Loucy (cell line): ENCODE results near the gene MRGPRE.

ENCODE experiments used
- H2AFZ ChIP-seq: fragments of 200-600 bp; sonication (generic); 2 replicates; pipeline ENCODE4 v1.6.0; 2016; ENCODE audit warnings: antibody characterized with exemption, mild to moderate bottlenecking, low read length, moderate library complexity
- H3F3A ChIP-seq: fragments of 200-600 bp; 2 replicates; pipeline ENCODE4 v1.6.0; 2016; ENCODE audit warnings: antibody characterized with exemption, low read depth, mild to moderate bottlenecking
- H3K27me3 ChIP-seq: fragments of 200-600 bp; sonication (generic); 2 replicates; pipeline ENCODE4 v1.6.1; 2014; ENCODE audit warnings: low read length, mild to moderate bottlenecking; ENCODE audit not compliant: insufficient read depth, poor library complexity, severe bottlenecking
- H3K36me3 ChIP-seq: fragments of 200-600 bp; sonication (generic); 2 replicates; pipeline ENCODE4 v1.6.1; 2016; ENCODE audit warnings: low read length; ENCODE audit not compliant: insufficient read depth
- H3K4me1 ChIP-seq: fragments of 200-600 bp; sonication (generic); 2 replicates; pipeline ENCODE4 v1.5.1; 2014; ENCODE audit warnings: low read length, mild to moderate bottlenecking; ENCODE audit not compliant: insufficient read depth, poor library complexity, severe bottlenecking
- H3K4me2 ChIP-seq: fragments of 200-600 bp; sonication (generic); 2 replicates; pipeline ENCODE4 v1.6.0; 2014; ENCODE audit warnings: antibody characterized with exemption, low read length, low read depth, mild to moderate bottlenecking; ENCODE audit not compliant: poor library complexity, severe bottlenecking
- H3K4me3 ChIP-seq: fragments of 200-600 bp; sonication (generic); 2 replicates; pipeline ENCODE4 v1.5.1; 2014; ENCODE audit warnings: low read length, mild to moderate bottlenecking, mixed read lengths; ENCODE audit not compliant: poor library complexity, severe bottlenecking
- H3K79me2 ChIP-seq: fragments of 200-600 bp; sonication (generic); 2 replicates; pipeline ENCODE4 v1.6.1; 2014; ENCODE audit warnings: low read length; ENCODE audit not compliant: insufficient read depth
- H3K9ac ChIP-seq: fragments of 200-600 bp; sonication (generic); 2 replicates; pipeline ENCODE4 v1.6.0; 2014; ENCODE audit warnings: mild to moderate bottlenecking, low read depth, low read length, moderate library complexity; ENCODE audit not compliant: poor library complexity, severe bottlenecking
- H3K9me2 ChIP-seq: fragments of 200-600 bp; sonication (generic); replicated peaks from 2 replicates; pipeline ENCODE4 v1.6.1; 2016; ENCODE audit warnings: low read depth, low read length, mixed read lengths
- H3K9me3 ChIP-seq: fragments of 200-600 bp; sonication (generic); 2 replicates; pipeline ENCODE4 v1.6.1; 2014; ENCODE audit warnings: mild to moderate bottlenecking, antibody characterized with exemption, low read length, low read depth; ENCODE audit not compliant: insufficient read depth
- H4K20me1 ChIP-seq: fragments of 200-600 bp; sonication (generic); 2 replicates; pipeline ENCODE4 v1.6.0; 2014; ENCODE audit warnings: antibody characterized with exemption, low read length, mild to moderate bottlenecking; ENCODE audit not compliant: insufficient read depth, poor library complexity, severe bottlenecking
- EZH2phosphoT487 ChIP-seq: fragments of 200-600 bp; IDR thresholded peaks from 2 replicates; pipeline ENCODE4 v1.6.1; 2018; ENCODE audit warnings: antibody characterized with exemption, mild to moderate bottlenecking, moderate library complexity, borderline replicate concordance
- TF ChIP-seq, protein P1 (sequence below): fragments of 200-600 bp; sonication (generic); conservative IDR thresholded peaks from 2 replicates; pipeline ENCODE4 v1.5.1; 2014; ENCODE audit warnings: mild to moderate bottlenecking, antibody characterized with exemption, low read length

The MRGPRE gene

DNA sequence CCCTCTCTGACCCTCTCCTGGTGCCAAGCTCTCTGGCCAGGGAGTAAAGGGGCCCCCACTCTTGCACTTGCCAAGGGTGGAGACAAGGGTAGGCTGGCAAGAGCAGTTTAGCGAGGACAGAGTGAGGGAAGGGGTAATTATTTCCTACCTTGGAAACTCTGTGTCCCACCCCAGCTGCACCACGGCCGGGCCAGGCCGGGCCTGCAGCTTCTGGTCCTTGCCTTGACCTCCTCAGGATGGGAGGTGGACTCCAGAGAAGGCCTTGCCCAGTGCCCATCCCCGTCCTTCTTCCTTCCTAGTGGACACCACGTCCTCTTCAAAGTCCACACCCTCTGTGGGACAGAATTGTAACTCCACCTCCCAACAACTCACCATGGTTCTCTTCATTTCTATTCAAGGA lies 48.7 kb downstream of the MRGPRE start:
- Histone ChIP-seq H4K20me1 (no peaks in the 10 kb centered on the region), H3K9me2 (no peaks in the 10 kb centered on the region), H2AFZ (no peak overlapping the region), H3K4me2 (no peak overlapping the region), H3K4me3 (no peak overlapping the region), H3K27me3 (no peaks in the 10 kb centered on the region), H3K4me1 (no peaks in the 10 kb centered on the region), H3F3A (no peaks in the 10 kb centered on the region), H3K79me2 (no peaks in the 10 kb centered on the region), H3K9ac (no peak overlapping the region), H3K9me3 (no peaks in the 10 kb centered on the region), H3K36me3 (no peaks in the 10 kb centered on the region)
- TF ChIP-seq EZH2phosphoT487, result no peak
- TF ChIP-seq, protein P1, sequence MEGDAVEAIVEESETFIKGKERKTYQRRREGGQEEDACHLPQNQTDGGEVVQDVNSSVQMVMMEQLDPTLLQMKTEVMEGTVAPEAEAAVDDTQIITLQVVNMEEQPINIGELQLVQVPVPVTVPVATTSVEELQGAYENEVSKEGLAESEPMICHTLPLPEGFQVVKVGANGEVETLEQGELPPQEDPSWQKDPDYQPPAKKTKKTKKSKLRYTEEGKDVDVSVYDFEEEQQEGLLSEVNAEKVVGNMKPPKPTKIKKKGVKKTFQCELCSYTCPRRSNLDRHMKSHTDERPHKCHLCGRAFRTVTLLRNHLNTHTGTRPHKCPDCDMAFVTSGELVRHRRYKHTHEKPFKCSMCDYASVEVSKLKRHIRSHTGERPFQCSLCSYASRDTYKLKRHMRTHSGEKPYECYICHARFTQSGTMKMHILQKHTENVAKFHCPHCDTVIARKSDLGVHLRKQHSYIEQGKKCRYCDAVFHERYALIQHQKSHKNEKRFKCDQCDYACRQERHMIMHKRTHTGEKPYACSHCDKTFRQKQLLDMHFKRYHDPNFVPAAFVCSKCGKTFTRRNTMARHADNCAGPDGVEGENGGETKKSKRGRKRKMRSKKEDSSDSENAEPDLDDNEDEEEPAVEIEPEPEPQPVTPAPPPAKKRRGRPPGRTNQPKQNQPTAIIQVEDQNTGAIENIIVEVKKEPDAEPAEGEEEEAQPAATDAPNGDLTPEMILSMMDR, result no peak

DNA sequence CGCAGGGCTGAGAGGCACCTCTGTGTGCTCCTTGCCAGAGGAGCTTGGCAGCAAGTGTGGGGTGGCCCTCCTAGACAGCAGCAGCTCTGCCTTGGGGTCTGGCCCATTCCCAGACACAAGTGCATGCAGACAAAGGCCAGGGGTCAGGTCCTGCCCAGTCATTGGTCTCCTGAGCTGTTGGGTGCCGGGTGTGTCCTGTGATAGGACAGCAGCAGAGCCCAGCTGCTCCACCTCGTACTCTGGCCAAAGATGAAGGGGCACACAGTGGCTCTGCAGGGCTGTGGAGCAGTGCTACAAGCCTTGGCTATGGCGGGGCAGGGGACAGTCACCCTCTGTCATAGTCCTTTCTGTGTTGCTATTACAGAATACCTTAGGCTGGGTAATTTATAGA lies 49.8 kb downstream of the MRGPRE start:
- H2AFZ ChIP-seq, result no peak overlapping the region
- H3K79me2 ChIP-seq, result no peaks in the 10 kb centered on the region
- H3K4me2 ChIP-seq, result no peak overlapping the region
- H3K27me3 ChIP-seq, result no peaks in the 10 kb centered on the region
- H3F3A ChIP-seq, result no peaks in the 10 kb centered on the region
- H3K9me2 ChIP-seq, result no peaks in the 10 kb centered on the region
- no peaks in the 10 kb centered on the region for H4K20me1 ChIP-seq
- no peaks in the 10 kb centered on the region for H3K4me1 ChIP-seq
- no peaks in the 10 kb centered on the region for H3K36me3 ChIP-seq
- H3K4me3 ChIP-seq, result no peak overlapping the region
- H3K9me3 ChIP-seq, result no peaks in the 10 kb centered on the region
- TF ChIP-seq EZH2phosphoT487, result no peak
- TF ChIP-seq, protein P1, result no peak
- no peak overlapping the region for H3K9ac ChIP-seq

DNA sequence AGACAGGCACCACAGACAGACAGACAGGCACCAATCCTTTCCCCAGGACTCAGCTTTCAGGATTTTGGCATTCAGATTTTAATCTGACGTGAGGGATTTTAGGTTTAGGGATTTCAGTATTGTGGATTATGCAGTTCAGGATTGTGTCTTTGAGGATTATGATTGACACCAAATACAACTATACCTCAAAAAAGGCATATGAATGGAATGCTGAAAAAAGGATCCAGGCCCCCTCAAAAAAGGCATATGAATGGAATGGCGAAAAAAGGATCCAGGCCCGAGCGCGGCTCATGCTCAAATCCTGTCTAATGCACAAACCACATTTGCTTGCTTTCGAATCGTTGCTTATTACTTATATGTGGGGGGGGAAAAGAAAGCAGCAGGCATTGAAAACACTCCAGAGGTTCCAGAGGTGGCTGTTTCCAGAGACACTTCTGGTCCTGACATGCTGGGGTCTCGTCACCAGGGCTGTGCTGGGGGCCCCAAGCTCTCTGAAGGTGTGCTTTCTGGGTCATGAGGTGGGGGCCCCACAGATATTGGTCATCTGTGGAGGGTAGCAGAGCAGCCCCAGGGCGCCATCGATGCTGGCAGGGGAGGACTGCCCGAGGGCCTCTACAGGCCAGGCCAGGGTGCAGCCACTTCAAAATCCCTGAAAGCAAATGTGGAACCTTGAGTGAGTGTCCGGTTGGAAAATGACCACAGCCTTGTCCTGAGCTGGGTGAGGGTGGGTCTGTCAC lies 50.3 kb downstream of the MRGPRE start:
- H3F3A ChIP-seq, result no peaks in the 10 kb centered on the region
- H3K79me2 ChIP-seq, result no peaks in the 10 kb centered on the region
- no peaks in the 10 kb centered on the region for H3K9me2 ChIP-seq
- no peaks in the 10 kb centered on the region for H4K20me1 ChIP-seq
- H3K4me1 ChIP-seq, result no peaks in the 10 kb centered on the region
- H3K4me3 ChIP-seq, result no peak overlapping the region
- H3K4me2 ChIP-seq, result no peak overlapping the region
- H2AFZ ChIP-seq, result no peak overlapping the region
- H3K27me3 ChIP-seq, result no peaks in the 10 kb centered on the region
- TF ChIP-seq EZH2phosphoT487, result no peak
- TF ChIP-seq, protein P1, result no peak
- H3K36me3 ChIP-seq, result no peaks in the 10 kb centered on the region
- H3K9me3 ChIP-seq, result no peaks in the 10 kb centered on the region
- H3K9ac ChIP-seq, result no peak overlapping the region
